Activated CD4-positive, alpha-beta memory T cell treated with anti-CD3 and anti-CD28 coated beads, Interleukin-2, amount 10 ng/mL, durations not matched to agents 7 days and 5 days (primary cell): ENCODE measurements around the gene SH2D2A. TPM values are rescaled to one million over a fixed set of nuclear protein-coding genes. Genes with fewer than 3 reads are reported as not detected.
A peak's percentile ranks its signal among the peaks of the same experiment; 100 is the strongest.

Experiments used
- CTCF ChIA-PET: fragments of 350-600 bp; sonication (Branson Sonifier 250); formaldehyde crosslinking; loops from one replicate; lab custom pipeline; 2021; ENCODE audit warnings: antibody characterized with exemption, inconsistent platforms; lab: Charles Lee
- POLR2A ChIA-PET: fragments of 350-600 bp; sonication (Branson Sonifier 250); formaldehyde crosslinking; loops from one replicate; lab custom pipeline; 2021; ENCODE audit warnings: antibody characterized with exemption; lab: Charles Lee
- DNase-seq: peaks from one replicate; pipeline ENCODE4 v3.0.0-alpha.2; 2020
- H3K27ac Mint-ChIP-seq: one replicate; pipeline ENCODE4 v1.8.0; 2021; ENCODE audit warnings: mild to moderate bottlenecking, mixed read lengths
- H3K27me3 Mint-ChIP-seq: one replicate; pipeline ENCODE4 v1.8.0; 2021; ENCODE audit warnings: mixed read lengths
- H3K36me3 Mint-ChIP-seq: one replicate; pipeline ENCODE4 v1.8.0; 2021; ENCODE audit warnings: low read depth, mixed read lengths
- H3K4me1 Mint-ChIP-seq: one replicate; pipeline ENCODE4 v1.8.0; 2021; ENCODE audit warnings: mixed read lengths
- H3K4me3 Mint-ChIP-seq: one replicate; pipeline ENCODE4 v1.8.0; 2021; ENCODE audit warnings: mild to moderate bottlenecking, mixed read lengths
- H3K9me3 Mint-ChIP-seq: one replicate; pipeline ENCODE4 v1.8.0; 2021; ENCODE audit warnings: mixed read lengths
- total RNA-seq, 2 experiments: library from RNA; stranded (reverse); gene quantifications; one replicate each; pipeline ENCODE4 v1.2.3, GENCODE V29; 2021

The SH2D2A gene
- total RNA-seq, 2 experiments from 2014 or later = 192 to 193 TPM

DNA sequence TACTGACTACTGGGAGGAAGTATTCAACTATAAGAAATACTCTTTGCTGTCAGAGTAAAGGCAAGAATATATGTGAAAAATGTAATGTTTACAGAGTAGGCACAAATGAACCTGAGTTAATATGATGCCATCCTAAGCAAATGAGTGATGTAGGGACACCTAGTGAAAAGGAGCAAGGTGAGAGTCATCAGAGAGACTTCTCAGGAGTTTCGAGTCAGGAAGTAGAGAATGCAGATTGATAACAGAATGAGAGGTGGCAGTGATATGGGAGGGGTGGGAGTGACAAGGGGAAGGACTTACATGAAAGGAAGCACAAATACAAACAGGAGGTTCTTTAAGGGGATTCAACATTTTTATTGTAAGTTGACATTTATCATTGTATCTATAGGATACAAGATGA, 39.1 kb downstream of the SH2D2A start:
- H3K9me3 Mint-ChIP-seq = no peaks in the 10 kb centered on the region
- DNase-seq = no peak
- peaks cover 53% of the 10 kb centered on the region for H3K4me1 Mint-ChIP-seq
- no peak overlapping the region for H3K27ac Mint-ChIP-seq
- ChIA-PET CTCF (interaction anchor here (0.6 to 1.3 kb wide), 4 partner anchors 9 to 88 kb away, joined by 3 to 5 read pairs (median 4); no protein-coding TSS in a partner anchor), POLR2A (interaction anchor here (1.0 kb wide), 1 partner anchor 11 kb away, joined by 3 read pairs; no protein-coding TSS in a partner anchor)
- no peaks in the 10 kb centered on the region for H3K27me3 Mint-ChIP-seq
- H3K4me3 Mint-ChIP-seq = no peak overlapping the region
- H3K36me3 Mint-ChIP-seq = peaks cover 47% of the 10 kb centered on the region

DNA sequence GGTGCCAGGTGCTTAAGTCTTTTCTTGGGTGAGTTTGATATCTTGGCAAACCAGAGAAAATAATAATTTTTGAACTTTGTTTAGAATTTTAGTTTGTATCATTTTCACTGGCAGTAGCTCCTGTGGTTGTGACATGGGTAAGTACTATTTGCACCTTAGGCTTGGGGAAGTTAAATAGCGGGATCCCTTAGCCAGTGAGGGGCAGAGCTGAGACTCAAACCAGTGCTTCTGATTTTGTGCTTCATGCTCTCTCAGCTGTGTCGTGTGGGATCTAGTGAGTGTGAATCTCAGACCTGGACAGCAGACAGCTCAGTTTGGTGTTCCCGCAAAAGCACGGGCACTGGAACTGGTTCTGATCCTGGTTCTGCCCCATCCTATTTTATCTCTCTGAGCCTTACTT, 39.7 kb downstream of the SH2D2A start:
- no peak overlapping the region for H3K27ac Mint-ChIP-seq
- CTCF ChIA-PET = interaction anchor here (1.2 to 1.6 kb wide), 3 partner anchors 21 to 51 kb away, joined by 4 to 5 read pairs (median 5); no protein-coding TSS in a partner anchor
- peaks cover 45% of the 10 kb centered on the region for H3K36me3 Mint-ChIP-seq
- no peak for DNase-seq
- H3K4me1 Mint-ChIP-seq = peaks cover 54% of the 10 kb centered on the region
- H3K9me3 Mint-ChIP-seq = no peaks in the 10 kb centered on the region
- no peaks in the 10 kb centered on the region for H3K27me3 Mint-ChIP-seq
- H3K4me3 Mint-ChIP-seq = no peak overlapping the region
- POLR2A ChIA-PET = interaction anchor here (1.0 to 1.3 kb wide), 2 partner anchors 10 to 25 kb away, joined by 4 to 6 read pairs; partner anchors contain the start of gene PRCC

DNA sequence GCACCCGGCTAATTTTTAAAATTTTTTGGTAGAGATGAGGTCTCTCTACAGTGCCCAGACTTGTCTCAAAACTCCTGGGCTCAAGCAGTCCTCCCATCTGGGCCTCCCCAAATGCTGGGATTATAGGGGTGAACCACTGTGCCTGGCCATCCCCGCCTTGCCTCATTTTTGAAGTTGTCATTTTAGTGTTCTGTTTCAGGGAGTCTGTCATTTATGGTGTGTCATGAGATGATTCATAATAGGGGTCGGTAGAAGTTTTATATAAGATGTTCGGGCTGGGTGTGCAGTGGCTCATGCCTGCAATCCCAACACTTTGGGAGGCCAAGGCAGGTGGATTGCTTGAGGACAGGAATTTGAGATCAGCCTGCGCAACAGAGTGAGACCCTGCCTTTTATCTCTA, 40.8 kb downstream of the SH2D2A start:
- peaks cover 40% of the 10 kb centered on the region for H3K36me3 Mint-ChIP-seq
- H3K27ac Mint-ChIP-seq = no peak overlapping the region
- H3K27me3 Mint-ChIP-seq = no peaks in the 10 kb centered on the region
- CTCF ChIA-PET = interaction anchor here (1.6 kb wide), 1 partner anchor 38 kb away, joined by 4 read pairs; no protein-coding TSS in a partner anchor
- DNase-seq = no peak
- peaks cover 50% of the 10 kb centered on the region for H3K4me1 Mint-ChIP-seq
- H3K9me3 Mint-ChIP-seq = no peaks in the 10 kb centered on the region
- POLR2A ChIA-PET = interaction anchor here (0.6 to 1.3 kb wide), 2 partner anchors 26 to 89 kb away, joined by 4 read pairs; no protein-coding TSS in a partner anchor
- no peak overlapping the region for H3K4me3 Mint-ChIP-seq

DNA sequence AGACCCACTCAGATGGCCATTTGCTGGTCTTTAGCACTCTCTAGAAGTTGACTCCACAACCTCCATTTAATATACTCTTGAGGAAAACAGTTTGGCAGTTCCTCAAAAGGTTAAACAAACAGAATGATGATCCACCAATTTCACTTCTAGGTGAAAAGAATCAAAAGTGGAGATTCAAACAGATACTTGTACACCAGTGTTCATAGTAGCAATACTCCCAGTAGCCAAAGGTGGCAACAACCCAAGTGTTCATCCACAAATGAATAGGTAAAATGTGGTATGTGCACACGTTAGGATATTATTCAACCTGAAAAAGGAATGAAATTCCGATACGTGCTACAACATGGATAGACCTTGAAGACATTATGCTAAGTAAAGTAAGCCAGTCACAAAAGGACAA, 43.0 kb downstream of the SH2D2A start:
- DNase-seq = no peak
- H3K4me3 Mint-ChIP-seq = no peak overlapping the region
- H3K27ac Mint-ChIP-seq = no peak overlapping the region
- no peaks in the 10 kb centered on the region for H3K9me3 Mint-ChIP-seq
- ChIA-PET POLR2A (interaction anchor here (0.6 to 1.9 kb wide), 4 partner anchors 22 to 63 kb away, joined by 3 to 7 read pairs (median 4); partner anchors contain the start of genes HDGF and ISG20L2), CTCF (interaction anchor here (13.6 kb wide), 1 partner anchor 46 kb away, joined by 121 read pairs; the partner anchor contains the start of genes ISG20L2 and METTL25B)
- no peaks in the 10 kb centered on the region for H3K27me3 Mint-ChIP-seq
- H3K36me3 Mint-ChIP-seq = peaks cover 55% of the 10 kb centered on the region
- peaks cover 67% of the 10 kb centered on the region for H3K4me1 Mint-ChIP-seq

DNA sequence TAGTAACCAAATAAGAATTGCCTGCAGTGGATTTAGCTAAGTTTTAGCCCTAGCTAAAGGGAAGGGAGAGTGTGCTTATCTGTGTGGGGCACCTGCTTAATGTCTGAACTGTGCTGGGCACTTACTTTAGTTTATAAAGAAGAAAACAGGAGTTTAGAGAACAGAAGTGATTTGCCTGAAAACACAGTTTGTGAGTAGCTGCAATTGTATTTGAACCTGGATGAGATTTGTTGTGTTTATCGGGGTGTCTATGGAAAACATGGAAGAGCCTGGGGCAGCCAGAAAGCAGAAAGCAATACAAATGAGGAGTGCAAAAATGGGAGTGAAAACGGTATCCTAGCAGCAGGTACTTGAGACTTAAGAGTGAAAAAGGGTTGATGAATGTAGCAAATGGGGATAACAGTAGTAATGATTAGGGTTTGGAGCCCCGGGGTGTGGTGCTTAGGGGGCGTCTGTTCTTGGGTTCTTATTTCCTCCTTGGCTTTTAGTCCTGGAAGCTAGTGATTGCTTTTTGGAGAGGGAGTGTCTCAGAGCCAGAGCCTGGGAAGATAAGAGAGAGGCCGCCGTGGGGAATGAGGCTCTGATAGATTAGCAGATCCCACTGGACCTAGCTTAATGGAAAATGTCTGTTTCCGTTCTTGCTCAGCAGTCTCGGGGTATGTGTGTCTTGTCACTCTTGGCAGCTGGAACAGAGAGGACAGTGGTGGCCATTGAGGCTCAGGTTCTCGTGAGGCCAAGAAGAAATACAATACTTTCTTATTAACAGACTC, 43.7 kb downstream of the SH2D2A start:
- ChIA-PET POLR2A (interaction anchor here (0.6 to 1.9 kb wide), 5 partner anchors 9 to 47 kb away, joined by 3 to 7 read pairs (median 5); partner anchors contain the start of genes HDGF and ISG20L2), CTCF (interaction anchor here (0.6 to 13.6 kb wide), 4 partner anchors 17 to 87 kb away, joined by 3 to 121 read pairs (median 4); partner anchors contain the start of genes ISG20L2 and METTL25B)
- H3K36me3 Mint-ChIP-seq = peaks cover 55% of the 10 kb centered on the region

DNA sequence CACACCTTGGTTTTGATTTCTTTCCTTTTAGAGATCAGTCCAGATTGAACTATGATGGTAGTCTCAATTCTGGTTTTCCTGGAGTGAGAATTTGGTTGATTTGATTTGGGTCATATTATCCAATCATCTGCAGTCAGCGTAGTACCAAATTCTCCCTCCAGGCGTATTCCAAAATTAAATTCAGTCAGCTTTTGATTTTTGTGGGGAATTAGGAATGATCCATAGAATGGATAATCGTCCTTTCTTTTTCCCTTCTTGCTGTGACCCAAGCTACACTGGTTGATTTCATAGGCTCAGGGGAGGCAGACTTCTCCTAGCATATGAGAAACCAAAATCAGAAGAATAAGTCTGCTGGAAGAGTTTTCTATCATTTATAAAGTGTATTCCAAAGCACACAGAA, 44.4 kb downstream of the SH2D2A start:
- Mint-ChIP-seq H3K4me3 (no peak overlapping the region), H3K4me1 (peaks cover 62% of the 10 kb centered on the region), H3K27me3 (no peaks in the 10 kb centered on the region), H3K9me3 (no peaks in the 10 kb centered on the region), H3K27ac (no peak overlapping the region), H3K36me3 (peaks cover 50% of the 10 kb centered on the region)
- ChIA-PET CTCF (interaction anchor here (0.8 to 13.6 kb wide), 3 partner anchors 37 to 87 kb away, joined by 3 to 121 read pairs (median 4); partner anchors contain the start of genes ISG20L2 and METTL25B), POLR2A (interaction anchor here (0.6 to 1.9 kb wide), 5 partner anchors 9 to 46 kb away, joined by 3 to 7 read pairs (median 5); partner anchors contain the start of genes HDGF and ISG20L2)
- no peak for DNase-seq

More for the DNA sequence above, 43.7 kb downstream of the SH2D2A start:
- no peak overlapping the region for H3K27ac Mint-ChIP-seq
- H3K4me3 Mint-ChIP-seq = no peak overlapping the region
- H3K27me3 Mint-ChIP-seq = no peaks in the 10 kb centered on the region
- no peak for DNase-seq
- no peaks in the 10 kb centered on the region for H3K9me3 Mint-ChIP-seq
- peaks cover 67% of the 10 kb centered on the region for H3K4me1 Mint-ChIP-seq

DNA sequence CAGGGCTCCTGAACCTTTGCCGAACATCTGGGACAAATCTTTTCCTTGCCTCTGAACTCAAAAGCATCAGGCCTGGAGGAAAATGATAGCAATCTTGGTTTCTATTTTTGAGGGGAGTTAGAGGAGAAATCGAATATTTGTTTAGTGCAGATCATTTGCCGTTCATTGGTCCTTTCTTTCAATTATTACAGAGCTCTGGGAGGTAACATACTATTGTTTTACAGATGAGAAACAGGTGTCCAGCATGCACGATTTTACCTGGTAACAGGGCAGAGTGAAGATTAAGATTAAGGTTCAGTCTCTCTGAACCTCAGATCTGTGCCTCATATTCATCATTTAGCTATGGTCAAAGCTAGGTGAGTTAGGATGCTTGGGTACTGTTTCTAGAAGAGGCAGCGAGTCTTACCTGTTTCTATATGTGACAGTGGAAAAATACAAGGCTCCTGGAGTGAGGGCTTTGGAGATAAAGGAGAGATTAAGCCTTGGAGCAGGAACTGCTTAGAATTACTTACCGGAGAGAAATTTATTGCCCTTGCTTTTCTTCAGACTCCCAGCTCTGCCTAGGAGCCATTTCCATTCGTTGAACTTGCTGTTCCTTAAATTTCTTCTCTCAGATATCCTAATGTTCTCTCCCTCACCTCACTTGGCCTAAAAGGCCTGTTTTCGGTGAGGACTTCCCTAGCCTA, 47.9 kb downstream of the SH2D2A start:
- Mint-ChIP-seq H3K9me3 (no peaks in the 10 kb centered on the region), H3K4me3 (no peak overlapping the region), H3K36me3 (peaks cover 39% of the 10 kb centered on the region), H3K4me1 (peaks cover 54% of the 10 kb centered on the region), H3K27me3 (no peaks in the 10 kb centered on the region), H3K27ac (no peak overlapping the region)
- ChIA-PET POLR2A (interaction anchor here (0.5 to 6.1 kb wide), 12 partner anchors 12 to 91 kb away, joined by 3 to 75 read pairs (median 5); partner anchors contain the start of genes HDGF, ISG20L2, METTL25B and MRPL24), CTCF (interaction anchor here (1.0 to 13.6 kb wide), 5 partner anchors 9 to 108 kb away, joined by 3 to 121 read pairs (median 4); partner anchors contain the start of genes ISG20L2 and METTL25B)
- DNase-seq = no peak

DNA sequence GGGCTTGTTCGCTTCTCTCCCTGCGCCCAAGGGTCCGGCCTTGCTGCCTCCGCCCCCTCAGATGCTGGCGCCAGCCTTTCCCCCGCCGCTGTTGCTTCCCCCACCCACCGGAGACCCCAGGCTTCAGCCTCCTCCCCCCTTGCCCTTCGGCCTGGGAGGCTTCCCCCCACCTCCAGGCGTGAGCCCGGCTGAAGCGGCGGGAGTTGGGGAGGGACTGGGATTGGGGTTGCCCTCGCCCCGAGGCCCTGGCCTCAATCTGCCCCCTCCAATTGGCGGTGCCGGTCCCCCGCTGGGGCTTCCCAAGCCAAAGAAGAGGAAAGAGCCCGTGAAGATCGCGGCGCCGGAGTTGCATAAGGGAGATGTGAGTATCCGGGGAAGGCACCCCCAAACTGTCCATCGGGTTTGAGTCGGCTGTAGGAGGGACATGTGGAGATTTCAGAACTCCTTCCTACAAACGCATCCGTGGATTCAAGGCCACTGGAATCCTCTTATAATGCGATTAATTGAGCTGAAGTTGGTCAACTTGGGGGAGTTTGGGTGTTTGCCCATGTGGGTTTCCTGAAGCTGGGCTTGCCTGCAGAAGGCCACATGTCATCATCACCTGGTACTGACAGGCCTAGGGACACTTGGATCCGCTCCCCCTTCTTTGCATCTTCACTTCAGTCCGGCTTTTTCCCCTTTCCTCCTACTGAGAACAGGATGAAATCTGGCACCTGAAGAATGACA, 48.6 kb downstream of the SH2D2A start:
- no peak overlapping the region for H3K4me3 Mint-ChIP-seq
- peaks cover 47% of the 10 kb centered on the region for H3K4me1 Mint-ChIP-seq
- peak; percentile 42 for DNase-seq
- no peaks in the 10 kb centered on the region for H3K9me3 Mint-ChIP-seq
- peaks cover 33% of the 10 kb centered on the region for H3K36me3 Mint-ChIP-seq
- CTCF ChIA-PET = interaction anchor here (1.0 to 13.6 kb wide), 10 partner anchors 10 to 267 kb away, joined by 3 to 121 read pairs (median 4); partner anchors contain the start of genes ISG20L2, METTL25B and NTRK1
- H3K27me3 Mint-ChIP-seq = no peaks in the 10 kb centered on the region
- no peak overlapping the region for H3K27ac Mint-ChIP-seq
- POLR2A ChIA-PET = interaction anchor here (0.9 to 6.1 kb wide), 16 partner anchors 9 to 260 kb away, joined by 3 to 75 read pairs (median 6); partner anchors contain the start of genes HDGF, ISG20L2, METTL25B and MRPL24

DNA sequence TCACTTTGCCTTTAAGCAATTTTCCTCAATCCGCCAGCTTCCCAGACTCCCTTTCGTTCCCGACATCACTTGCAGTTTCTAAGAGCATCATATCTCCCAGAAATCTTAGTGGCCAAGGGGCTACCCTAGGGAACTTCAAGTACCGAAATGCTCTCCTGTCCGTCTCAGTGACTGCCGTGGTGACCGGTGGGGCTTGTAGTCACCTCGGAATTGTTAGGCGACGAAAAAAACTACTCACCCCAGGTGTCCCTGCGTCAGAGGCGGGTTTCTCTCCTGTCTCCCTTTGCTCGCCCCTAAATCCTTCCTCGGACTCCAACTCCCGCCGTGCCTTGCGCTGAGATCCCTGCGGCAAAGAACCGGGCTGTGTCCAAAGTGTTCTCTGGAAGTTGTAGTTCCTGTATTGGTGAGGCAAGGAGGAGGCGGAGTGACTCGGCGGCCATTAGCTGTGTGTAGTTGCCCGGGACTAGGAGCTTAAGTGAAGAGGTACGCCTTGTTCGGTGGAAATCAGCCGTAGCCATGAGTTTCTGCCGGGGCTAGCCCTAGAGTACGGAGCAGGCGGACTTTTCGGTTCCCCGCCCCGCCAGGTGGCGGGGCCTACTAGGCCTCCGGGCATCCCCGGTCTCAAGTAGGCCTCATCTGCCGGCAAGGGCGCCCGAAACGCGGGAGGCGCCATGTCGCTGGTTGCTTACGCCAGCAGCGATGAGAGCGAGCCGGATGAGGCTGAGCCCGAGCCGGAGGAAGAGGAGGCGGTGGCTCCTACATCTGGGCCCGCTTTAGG, 49.4 kb downstream of the SH2D2A start, which contains the start of gene PRCC:
Gene PRCC, plus strand, starts transcription at position 435 of the 778 bp plus-strand sequence. Its CDS starts 237 bp downstream, at position 672.
- H3K9me3 Mint-ChIP-seq = no peaks in the 10 kb centered on the region
- peak; percentile 99 for DNase-seq
- no peak within 1 kb of the TSS for H3K27ac Mint-ChIP-seq
- H3K36me3 Mint-ChIP-seq = peaks cover 25% of the 10 kb centered on the region
- POLR2A ChIA-PET = interaction anchor here (0.9 to 6.1 kb wide), 16 partner anchors 10 to 266 kb away, joined by 3 to 75 read pairs (median 6); partner anchors contain the start of genes HDGF, ISG20L2, MEF2D and METTL25B
- H3K4me3 Mint-ChIP-seq = no peak within 1 kb of the TSS
- H3K4me1 Mint-ChIP-seq = peaks cover 40% of the 10 kb centered on the region
- CTCF ChIA-PET = interaction anchor here (1.0 to 13.6 kb wide), 10 partner anchors 11 to 266 kb away, joined by 3 to 121 read pairs (median 4); partner anchors contain the start of genes ISG20L2, METTL25B, MRPL24 and NTRK1
- H3K27me3 Mint-ChIP-seq = no peaks in the 10 kb centered on the region

DNA sequence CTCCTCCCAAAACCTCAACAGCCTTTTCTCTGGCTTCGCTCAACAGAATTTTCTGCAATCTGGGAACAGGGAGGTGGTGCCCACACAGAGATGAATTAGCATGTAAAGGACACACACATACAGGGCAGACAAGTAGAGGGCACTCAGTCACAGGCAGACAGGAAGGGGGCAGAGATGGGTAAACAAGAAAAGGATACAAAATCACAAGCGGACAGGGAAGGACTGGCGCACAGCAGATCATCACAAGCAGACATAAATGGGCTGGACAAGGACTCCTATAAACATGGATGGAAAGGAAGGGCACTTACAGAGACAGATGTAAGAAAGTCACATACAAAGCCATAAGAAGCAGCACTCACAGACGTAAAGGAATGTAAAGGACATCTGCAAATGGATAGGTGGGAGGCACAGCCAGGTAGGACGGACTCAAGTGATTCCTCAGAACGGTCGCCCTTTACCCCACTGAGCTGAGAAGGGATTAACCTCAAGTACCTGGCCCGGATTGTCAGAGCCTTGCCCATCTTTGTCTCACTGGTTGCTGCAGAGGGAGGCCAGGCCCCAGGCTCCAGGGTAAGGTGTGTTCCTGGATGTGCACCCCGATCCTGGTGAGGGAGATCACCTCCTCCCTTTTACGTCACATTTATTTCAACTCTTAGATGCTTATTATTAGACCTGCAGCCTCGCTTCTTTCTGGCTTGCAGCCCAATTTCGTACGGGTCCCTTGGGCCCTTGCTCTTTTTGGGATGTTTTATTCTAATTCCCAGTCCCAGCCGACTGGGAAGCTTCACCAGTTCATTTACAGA, 50.1 kb downstream of the SH2D2A start:
- H3K9me3 Mint-ChIP-seq = no peaks in the 10 kb centered on the region
- no peak overlapping the region for H3K4me3 Mint-ChIP-seq
- H3K4me1 Mint-ChIP-seq = peaks cover 36% of the 10 kb centered on the region
- H3K27me3 Mint-ChIP-seq = no peaks in the 10 kb centered on the region
- peaks cover 25% of the 10 kb centered on the region for H3K36me3 Mint-ChIP-seq
- no peak for DNase-seq
- POLR2A ChIA-PET = interaction anchor here (0.9 to 6.1 kb wide), 18 partner anchors 10 to 265 kb away, joined by 3 to 75 read pairs (median 4); partner anchors contain the start of genes HDGF, ISG20L2, MEF2D and METTL25B
- CTCF ChIA-PET = interaction anchor here (1.0 to 13.6 kb wide), 9 partner anchors 10 to 265 kb away, joined by 3 to 121 read pairs (median 5); partner anchors contain the start of genes ISG20L2, METTL25B, MRPL24 and NTRK1
- no peak overlapping the region for H3K27ac Mint-ChIP-seq
